HG03066 (cell line): ENCODE results near the gene RGS17.
"Not testable (repeated sequence)": the region's sequence is repeated elsewhere in the genome, so short reads cannot be mapped to it uniquely, and the experiment has no call there.

Experiments used
- ATAC-seq: cut with Tn5 transposase; IDR thresholded peaks from one replicate; pipeline ENCODE4 v1.9.1; 2021; ENCODE audit warnings: low read depth; ENCODE audit not compliant: unreplicated experiment

Gene RGS17

GRCh38 chr6:153131037-153131981 is at the start of gene RGS17:
Gene RGS17, minus strand, starts transcription at chr6:153131282. Its CDS starts 87,264 bp downstream, at chr6:153044018.
- peak; percentile 52 for ATAC-seq

GRCh38 chr6:153172815-153173214 is 41.7 kb upstream of the RGS17 start:
- no peak for ATAC-seq

GRCh38 chr6:153170511-153170910 is 39.4 kb upstream of the RGS17 start:
- no peak for ATAC-seq

- no peak for ATAC-seq
These were observed 36.8 kb upstream of the RGS17 start for GRCh38 chr6:153167907-153168306.

GRCh38 chr6:153167061-153167891 is 36.2 kb upstream of the RGS17 start:
- no peak for ATAC-seq

- no peak for ATAC-seq
These were observed 31.6 kb upstream of the RGS17 start for GRCh38 chr6:153162646-153163045.

GRCh38 chr6:153162172-153162571 is 31.1 kb upstream of the RGS17 start:
- no peak for ATAC-seq

- ATAC-seq: no peak
These were observed 29.1 kb upstream of the RGS17 start for GRCh38 chr6:153160221-153160620.

GRCh38 chr6:153150752-153151440 is 19.8 kb upstream of the RGS17 start:
- ATAC-seq: no peak

GRCh38 chr6:153150371-153150751 is 19.3 kb upstream of the RGS17 start:
- no peak for ATAC-seq

GRCh38 chr6:153149891-153150290 is 18.8 kb upstream of the RGS17 start:
- no peak for ATAC-seq

- ATAC-seq: no peak
These were observed 15.3 kb upstream of the RGS17 start for GRCh38 chr6:153146413-153146812.

GRCh38 chr6:153145591-153145990 is 14.5 kb upstream of the RGS17 start:
- ATAC-seq: no peak

GRCh38 chr6:153143200-153143599 is 12.1 kb upstream of the RGS17 start:
- ATAC-seq: no peak

GRCh38 chr6:153140299-153140698 is 9.2 kb upstream of the RGS17 start:
- no peak for ATAC-seq

- ATAC-seq: no peak
These were observed 7.8 kb upstream of the RGS17 start for GRCh38 chr6:153138930-153139329.

- no peak for ATAC-seq
These were observed 4.6 kb upstream of the RGS17 start for GRCh38 chr6:153135681-153136080.

GRCh38 chr6:153133667-153134066 is 2.6 kb upstream of the RGS17 start:
- not testable (repeated sequence) for ATAC-seq

- peak; percentile 29 for ATAC-seq
These were observed 506 bp downstream of the RGS17 start for GRCh38 chr6:153130515-153131036.

- ATAC-seq: no peak
These were observed 1.1 kb downstream of the RGS17 start for GRCh38 chr6:153129873-153130514.
